GM21786 (cell line): Measurements from ENCODE around the gene ATP8B1.

Source experiments
- ATAC-seq: cut with Tn5 transposase; IDR thresholded peaks from one replicate; pipeline ENCODE4 v1.9.1; 2021; ENCODE audit not compliant: unreplicated experiment

The ATP8B1 gene

GRCh38 chr18:57794951-57795728 is 8.0 kb downstream of the ATP8B1 start:
- ATAC-seq: no peak

GRCh38 chr18:57793302-57793986 is 9.7 kb downstream of the ATP8B1 start:
- no peak for ATAC-seq

- ATAC-seq: no peak
Observed at GRCh38 chr18:57792631-57793301, 10.3 kb downstream of the ATP8B1 start.

- no peak for ATAC-seq
Observed at GRCh38 chr18:57791911-57792310, 11.2 kb downstream of the ATP8B1 start.

DNA sequence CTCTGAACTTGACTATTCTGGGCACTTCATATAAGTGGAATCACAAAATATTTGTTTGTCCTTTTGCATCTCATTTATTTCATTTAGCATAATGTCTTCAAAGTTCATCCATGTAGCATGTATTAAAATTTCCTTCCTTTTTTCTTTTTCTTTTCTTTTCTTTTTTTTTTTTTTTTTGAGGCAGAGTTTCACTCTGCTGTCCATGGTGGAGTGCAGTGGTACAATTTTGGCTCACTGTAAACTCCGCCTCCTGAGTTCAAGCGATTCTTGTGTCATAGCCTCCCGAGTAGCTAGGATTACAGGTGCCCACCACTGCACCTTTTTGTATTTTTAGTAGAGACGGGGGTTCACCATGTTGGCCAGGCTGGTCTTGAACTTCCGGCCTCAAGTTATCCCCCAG is 11.9 kb downstream of the ATP8B1 start:
- no peak for ATAC-seq

GRCh38 chr18:57790316-57790715 is 12.8 kb downstream of the ATP8B1 start:
- ATAC-seq: no peak

GRCh38 chr18:57789759-57790158 is 13.4 kb downstream of the ATP8B1 start:
- ATAC-seq: no peak

GRCh38 chr18:57789090-57789489 is 14.0 kb downstream of the ATP8B1 start:
- no peak for ATAC-seq

GRCh38 chr18:57787068-57787685 is 15.9 kb downstream of the ATP8B1 start:
- no peak for ATAC-seq

DNA sequence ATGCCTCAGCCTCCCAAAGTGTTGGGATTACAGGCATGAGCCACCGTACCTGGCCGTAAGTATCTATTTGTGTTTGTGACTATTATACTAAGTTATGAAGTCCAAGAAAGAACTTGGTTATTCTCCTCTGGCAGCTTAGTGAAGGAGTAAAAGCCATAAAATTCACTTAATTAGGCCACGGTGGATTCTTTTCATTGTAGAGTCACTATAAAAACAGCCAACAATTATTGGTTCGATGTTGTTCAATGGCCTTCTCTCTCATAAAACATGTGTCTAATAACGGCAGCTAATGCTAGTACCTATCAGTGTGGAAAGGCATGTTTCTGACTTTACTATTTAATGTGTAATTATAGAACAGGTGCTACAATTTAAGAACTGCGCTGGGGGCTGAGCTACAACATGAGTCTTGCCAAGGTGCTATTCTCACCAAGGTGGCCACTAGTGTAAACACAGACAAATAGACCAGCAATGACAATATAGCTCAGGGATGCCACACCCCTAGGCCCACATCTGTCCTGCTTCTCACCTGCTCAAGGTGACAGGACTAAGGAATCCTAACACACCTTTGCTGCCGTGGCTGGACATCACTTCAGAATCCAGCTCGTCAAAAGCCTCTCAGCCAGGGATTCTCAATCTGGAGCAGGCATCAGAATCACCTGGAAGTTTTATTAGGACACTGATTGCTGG is 17.2 kb downstream of the ATP8B1 start:
- no peak for ATAC-seq

DNA sequence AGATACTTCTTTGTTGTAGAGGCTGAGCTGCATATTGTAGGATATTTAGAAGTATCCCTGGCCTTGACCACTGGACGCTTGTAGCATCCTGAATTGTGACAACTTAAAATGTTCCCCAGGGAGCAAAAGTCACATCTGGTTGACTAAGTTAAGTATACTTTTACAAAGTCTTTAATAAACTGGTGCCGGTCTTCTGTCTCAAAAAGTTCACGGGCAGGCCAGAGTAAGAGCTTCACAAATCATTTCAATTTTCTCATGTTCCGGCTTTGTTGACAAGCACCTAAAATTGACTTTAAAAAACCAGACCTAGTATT is 18.4 kb downstream of the ATP8B1 start:
- ATAC-seq: no peak

DNA sequence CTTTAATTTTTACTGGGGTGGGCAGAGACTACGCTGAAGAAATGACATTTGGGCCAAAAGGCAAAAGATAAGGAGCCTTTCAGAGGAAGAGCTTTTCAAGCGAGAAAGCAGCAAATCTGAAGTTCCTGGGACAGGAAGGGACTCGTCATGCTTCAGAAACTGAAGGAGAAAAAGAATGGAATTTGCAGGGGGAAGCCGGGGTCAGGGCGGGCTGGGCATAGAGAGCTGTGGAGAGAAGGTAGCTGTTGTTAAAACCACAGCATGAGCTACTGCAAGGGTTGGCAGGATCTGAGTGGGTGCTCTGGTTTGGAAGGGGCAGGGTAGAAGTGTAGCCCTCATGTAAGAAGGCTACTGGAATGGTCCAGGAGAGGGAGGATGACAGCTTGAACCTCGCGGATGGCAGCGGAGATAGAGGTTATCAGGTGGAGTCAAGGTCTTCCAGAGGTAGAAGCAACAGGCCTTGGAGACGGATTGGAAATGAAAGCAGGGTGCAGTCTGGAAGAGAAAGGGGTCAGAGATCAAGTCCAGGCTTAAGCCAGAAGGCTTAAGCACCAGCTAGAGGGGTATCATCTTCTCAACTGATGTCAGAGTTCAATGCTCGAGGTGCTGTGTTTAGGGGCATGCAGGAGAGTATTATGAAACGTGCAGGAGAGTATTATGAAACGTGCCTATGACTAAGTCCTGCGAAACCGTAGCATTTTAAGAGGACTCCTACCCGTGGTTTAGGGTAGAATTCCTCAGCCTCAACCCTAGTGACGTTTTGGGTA is 18.9 kb downstream of the ATP8B1 start:
- no peak for ATAC-seq

GRCh38 chr18:57782049-57782448 is 21.1 kb downstream of the ATP8B1 start:
- no peak for ATAC-seq

GRCh38 chr18:57780706-57781347 is 22.3 kb downstream of the ATP8B1 start:
- no peak for ATAC-seq

DNA sequence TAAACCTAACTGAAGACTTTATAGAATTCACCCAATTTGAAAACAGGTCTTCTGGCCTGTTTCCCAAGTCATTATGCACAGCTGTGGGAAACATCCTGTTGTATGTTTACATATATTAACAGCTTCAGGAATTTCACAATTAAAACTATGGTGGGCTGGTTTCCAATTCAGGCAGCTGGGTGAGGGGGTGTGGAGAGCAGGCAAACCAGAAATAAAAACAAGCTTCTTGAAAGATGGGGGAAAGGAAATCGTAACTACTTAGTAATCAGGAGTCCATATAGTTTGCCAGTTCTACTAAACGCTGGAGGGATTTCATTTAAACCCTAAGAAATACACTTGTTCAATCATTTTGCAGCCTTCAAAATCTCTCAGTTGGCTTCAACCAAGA is 22.8 kb downstream of the ATP8B1 start:
- ATAC-seq: no peak

GRCh38 chr18:57776767-57777166 is 26.3 kb downstream of the ATP8B1 start:
- ATAC-seq: no peak

GRCh38 chr18:57776354-57776753 is 26.8 kb downstream of the ATP8B1 start:
- no peak for ATAC-seq

DNA sequence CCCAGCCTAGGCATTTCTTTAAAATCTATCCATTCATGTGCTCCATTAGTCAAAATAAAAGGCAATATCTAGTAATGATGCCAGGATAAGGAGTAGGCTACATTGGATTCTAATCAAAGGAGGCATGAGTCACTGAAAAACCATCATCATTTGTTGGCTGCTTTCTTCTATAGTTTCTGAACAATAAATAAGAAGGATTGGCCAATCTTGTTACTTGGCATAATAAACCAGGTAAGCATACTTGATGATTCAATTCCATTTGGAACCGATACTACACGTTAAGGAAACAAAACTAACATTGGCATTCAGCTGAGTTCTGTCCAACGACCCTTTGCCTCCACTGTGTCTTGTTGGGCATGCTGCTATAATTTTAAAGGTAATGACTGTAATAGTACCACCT is 27.2 kb downstream of the ATP8B1 start:
- ATAC-seq: no peak

DNA sequence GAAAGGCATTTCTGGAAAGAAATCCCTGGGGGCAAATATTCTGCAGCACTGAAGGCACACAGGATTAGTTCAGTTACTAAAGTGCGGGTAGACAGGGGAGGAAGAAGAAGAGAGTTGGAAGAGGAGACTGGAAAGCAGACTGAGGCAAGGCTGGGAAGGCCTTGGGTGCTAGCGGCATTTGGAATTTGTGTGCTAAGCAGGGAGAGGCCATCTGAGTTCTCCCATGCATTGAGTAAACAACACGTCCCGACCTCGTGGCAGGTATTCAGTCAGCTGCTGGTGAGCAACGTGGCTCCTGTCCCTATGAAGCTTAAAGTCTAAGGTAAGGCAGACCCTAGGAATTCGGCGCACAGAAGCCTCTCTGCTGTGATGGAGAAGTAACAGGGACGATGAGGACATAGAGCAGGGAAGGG is 30.7 kb downstream of the ATP8B1 start:
- ATAC-seq: no peak

DNA sequence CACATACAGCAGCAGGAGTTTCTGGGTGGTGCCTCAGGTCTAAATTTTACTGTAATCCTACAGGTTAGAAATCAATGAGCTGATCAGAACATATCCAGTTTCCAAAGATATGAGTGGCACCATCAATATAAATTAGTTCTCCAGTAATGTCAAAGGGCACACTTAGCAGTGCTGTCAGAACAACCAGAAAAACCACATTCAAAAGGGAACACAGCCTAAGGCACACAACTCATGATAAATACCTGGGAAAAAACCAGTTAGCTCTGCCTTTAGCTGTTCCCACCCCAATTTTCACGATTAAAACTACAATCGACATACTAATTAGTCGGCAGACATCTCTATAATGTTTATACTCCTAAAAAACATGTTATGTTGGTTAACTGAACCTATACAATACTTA is 31.5 kb downstream of the ATP8B1 start:
- ATAC-seq: no peak
